Stimulated activated effector memory CD8-positive, alpha-beta T cell treated with anti-CD3 and anti-CD28 coated beads, Interleukin-12 subunit alpha, Interleukin-12 subunit beta, amount 100 ng/mL, for 72 hours (primary cell): Measurements from ENCODE around the gene PCNP.
"Not testable (repeated sequence)": the region's sequence is repeated elsewhere in the genome, so short reads cannot be mapped to it uniquely, and the experiment has no call there.

ENCODE experiments used
- ATAC-seq: fragments of 150-1000 bp; cut with Tn5 transposase; 2 replicates; pipeline ENCODE4 v1.10.0; 2021
- DNase-seq, 2 donors: peaks; one replicate each; pipeline ENCODE4 v3.0.0; 2021 to 2022; ENCODE audit warnings: low spot score in 2 of 2
- H3K27ac Mint-ChIP-seq: one replicate; pipeline ENCODE4 v1.8.0; 2022; ENCODE audit warnings: mild to moderate bottlenecking, mixed read lengths
- H3K36me3 Mint-ChIP-seq: one replicate; pipeline ENCODE4 v1.8.0; 2022; ENCODE audit warnings: mild to moderate bottlenecking, mixed read lengths
- H3K4me1 Mint-ChIP-seq: one replicate; pipeline ENCODE4 v1.8.0; 2022; ENCODE audit warnings: mixed read lengths
- H3K4me3 Mint-ChIP-seq: one replicate; pipeline ENCODE4 v1.8.0; 2022; ENCODE audit warnings: mild to moderate bottlenecking, mixed read lengths
- H3K9me3 Mint-ChIP-seq: one replicate; pipeline ENCODE4 v1.8.0; 2022; ENCODE audit warnings: mixed read lengths

Gene PCNP

GRCh38 chr3:101549473-101549872 lies 24.5 kb upstream of the PCNP start:
- Mint-ChIP-seq H3K4me3 (no peak overlapping the region), H3K4me1 (peaks cover under 1% of the 10 kb centered on the region), H3K9me3 (no peaks in the 10 kb centered on the region), H3K27ac (no peak overlapping the region), H3K36me3 (no peaks in the 10 kb centered on the region)
- ATAC-seq (no peak), DNase-seq (no peak)

GRCh38 chr3:101551359-101552081 lies 22.5 kb upstream of the PCNP start:
- not testable (repeated sequence) for H3K27ac Mint-ChIP-seq, DNase-seq, ATAC-seq, H3K4me1 Mint-ChIP-seq, H3K9me3 Mint-ChIP-seq, H3K4me3 Mint-ChIP-seq, H3K36me3 Mint-ChIP-seq

- not testable (repeated sequence) for H3K36me3 Mint-ChIP-seq
These were observed 20.6 kb upstream of the PCNP start for GRCh38 chr3:101553381-101553780.

GRCh38 chr3:101556064-101556463 lies 17.9 kb upstream of the PCNP start:
- Mint-ChIP-seq H3K9me3 (no peaks in the 10 kb centered on the region), H3K36me3 (no peaks in the 10 kb centered on the region), H3K27ac (no peak overlapping the region), H3K4me3 (no peak overlapping the region), H3K4me1 (peaks cover 7% of the 10 kb centered on the region)
- ATAC-seq = no peak
- no peak for DNase-seq

More at GRCh38 chr3:101553381-101553780, 20.6 kb upstream of the PCNP start:
- not testable (repeated sequence) for ATAC-seq, H3K4me3 Mint-ChIP-seq, H3K4me1 Mint-ChIP-seq, DNase-seq, H3K9me3 Mint-ChIP-seq, H3K27ac Mint-ChIP-seq

GRCh38 chr3:101561630-101562328 lies 12.2 kb upstream of the PCNP start, which contains the start of gene TRMT10C:
TRMT10C (plus strand) TSS chr3:101561868; CDS start chr3:101564782, 2,914 bp downstream.
- Mint-ChIP-seq H3K27ac (peak within 1 kb of the TSS; percentile 93), H3K4me1 (peaks cover 33% of the 10 kb centered on the region), H3K9me3 (no peaks in the 10 kb centered on the region), H3K4me3 (peak within 1 kb of the TSS; percentile 87), H3K36me3 (peaks cover 55% of the 10 kb centered on the region)
- ATAC-seq = peak; percentile 100
- DNase-seq = peak; percentile 77 to 93

- ATAC-seq (peak; percentile 92), DNase-seq (peak in 1 of 2 donors; percentile 48)
- Mint-ChIP-seq H3K27ac (peak overlapping the region; percentile 70), H3K4me1 (peaks cover 60% of the 10 kb centered on the region), H3K9me3 (no peaks in the 10 kb centered on the region), H3K36me3 (peaks cover 58% of the 10 kb centered on the region), H3K4me3 (peak overlapping the region; percentile 34)
These were observed 6.3 kb upstream of the PCNP start for GRCh38 chr3:101567528-101568317.

GRCh38 chr3:101571028-101571895 lies 2.7 kb upstream of the PCNP start:
- H3K4me3 Mint-ChIP-seq = no peak overlapping the region
- ATAC-seq (no peak), DNase-seq (peak in 1 of 2 donors; percentile 38)
- peaks cover 53% of the 10 kb centered on the region for H3K36me3 Mint-ChIP-seq
- H3K9me3 Mint-ChIP-seq = no peaks in the 10 kb centered on the region
- peak overlapping the region; percentile 50 for H3K27ac Mint-ChIP-seq
- H3K4me1 Mint-ChIP-seq = peaks cover 49% of the 10 kb centered on the region

- Mint-ChIP-seq H3K4me1 (peaks cover 36% of the 10 kb centered on the region), H3K9me3 (no peaks in the 10 kb centered on the region), H3K4me3 (peak overlapping the region; percentile 87), H3K27ac (peak overlapping the region; percentile 99), H3K36me3 (peaks cover 64% of the 10 kb centered on the region)
- ATAC-seq (peak; percentile 70), DNase-seq (peak; percentile 55 to 86)
These were observed 570 bp downstream of the PCNP start for GRCh38 chr3:101574388-101575112.

- peaks cover 29% of the 10 kb centered on the region for H3K4me1 Mint-ChIP-seq
- ATAC-seq (no peak), DNase-seq (no peak)
- no peaks in the 10 kb centered on the region for H3K9me3 Mint-ChIP-seq
- H3K27ac Mint-ChIP-seq = no peak overlapping the region
- peaks cover 90% of the 10 kb centered on the region for H3K36me3 Mint-ChIP-seq
- no peak overlapping the region for H3K4me3 Mint-ChIP-seq
These were observed 3.3 kb downstream of the PCNP start for GRCh38 chr3:101577286-101577685.

- H3K36me3 Mint-ChIP-seq = peaks cover 100% of the 10 kb centered on the region
- H3K4me1 Mint-ChIP-seq = peaks cover 16% of the 10 kb centered on the region
- H3K4me3 Mint-ChIP-seq = no peak overlapping the region
- DNase-seq = no peak
- peak overlapping the region; percentile 37 for H3K27ac Mint-ChIP-seq
- no peak for ATAC-seq
- H3K9me3 Mint-ChIP-seq = no peaks in the 10 kb centered on the region
These were observed 14.6 kb downstream of the PCNP start for GRCh38 chr3:101588616-101589015.

- Mint-ChIP-seq H3K9me3 (no peaks in the 10 kb centered on the region), H3K36me3 (peaks cover 99% of the 10 kb centered on the region), H3K4me1 (peaks cover 9% of the 10 kb centered on the region), H3K27ac (no peak overlapping the region), H3K4me3 (no peak overlapping the region)
- DNase-seq = no peak
- ATAC-seq = no peak
These were observed 17.1 kb downstream of the PCNP start for GRCh38 chr3:101591071-101591470.

- no peak overlapping the region for H3K27ac Mint-ChIP-seq
- H3K4me1 Mint-ChIP-seq = no peaks in the 10 kb centered on the region
- peak in 1 of 2 donors; percentile 43 for DNase-seq
- H3K36me3 Mint-ChIP-seq = peaks cover 1% of the 10 kb centered on the region
- no peak overlapping the region for H3K4me3 Mint-ChIP-seq
- no peaks in the 10 kb centered on the region for H3K9me3 Mint-ChIP-seq
- no peak for ATAC-seq
These were observed 28.8 kb downstream of the PCNP start for GRCh38 chr3:101602731-101603130.

- Mint-ChIP-seq H3K36me3 (no peaks in the 10 kb centered on the region), H3K27ac (peak overlapping the region; percentile 10), H3K4me1 (no peaks in the 10 kb centered on the region), H3K9me3 (no peaks in the 10 kb centered on the region), H3K4me3 (no peak overlapping the region)
- DNase-seq = no peak
- ATAC-seq = no peak
These were observed 29.2 kb downstream of the PCNP start for GRCh38 chr3:101603184-101603583.

GRCh38 chr3:101605398-101605797 lies 31.4 kb downstream of the PCNP start:
- ATAC-seq, H3K4me3 Mint-ChIP-seq, H3K27ac Mint-ChIP-seq, H3K4me1 Mint-ChIP-seq, H3K36me3 Mint-ChIP-seq, H3K9me3 Mint-ChIP-seq: not testable (repeated sequence)
- peak in 1 of 2 donors; percentile 35 for DNase-seq
